ENCODE measurements around the gene SPOPL.

DNA sequence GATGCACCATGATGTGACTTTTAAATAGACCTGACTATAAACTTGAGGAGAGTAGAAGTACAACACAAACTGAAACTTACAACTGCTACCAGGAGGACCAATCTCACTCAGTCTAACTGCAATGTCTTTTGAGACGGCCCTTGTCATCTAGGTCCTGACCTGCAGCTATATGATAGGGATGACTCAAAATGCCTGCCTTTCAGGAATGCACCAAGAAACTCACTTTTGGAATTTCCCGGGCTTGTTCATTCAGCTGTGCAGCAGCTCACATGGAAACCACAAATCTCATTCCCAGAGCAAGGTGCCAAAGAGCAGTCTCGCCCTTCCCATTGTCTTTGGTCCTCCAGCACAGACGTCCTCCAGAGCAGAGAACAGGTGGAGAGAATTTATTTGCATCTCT is 113.7 kb downstream of the SPOPL start:
- TF ChIP-seq GATA3 (IDR thresholded peaks at IDR 0.05; ENCODE audit: low read depth, low read length): no peak
- no peak for TF ChIP-seq GATA2 (IDR thresholded peaks at IDR 0.05; ENCODE audit: low read depth, low read length)

Data from SH-SY5Y (cell line).